K562 (cell line): Measurements from ENCODE around the gene ZNF805. TPM values are rescaled to one million over a fixed set of nuclear protein-coding genes. Genes with fewer than 3 reads are reported as not detected.

Experiments used
- BCLAF1 ChIP-seq, 2 experiments: fragments of 450-650 bp in 1 of 2; IDR thresholded peaks; 2 replicates each; pipeline ENCODE4 v1.6.1; 2011 to 2017; ENCODE audit warnings: low read depth in 2 of 2, antibody characterized with exemption in 1 of 2, borderline replicate concordance in 1 of 2, low read length in 1 of 2, mild to moderate bottlenecking in 1 of 2, mixed read lengths in 1 of 2; ENCODE audit not compliant: control insufficient read depth in 1 of 2
- CBX3 ChIP-seq, 2 experiments: IDR thresholded peaks; 1 replicate in 1 of 2; 2 replicates in 1 of 2; pipeline ENCODE4 v1.6.1; 2012; ENCODE audit warnings: inconsistent platforms in 2 of 2, low read length in 2 of 2, borderline replicate concordance in 1 of 2, control low read depth in 1 of 2
- CHAMP1 ChIP-seq: fragments of 450-650 bp; IDR thresholded peaks from 2 replicates; pipeline ENCODE4 v1.6.1; 2016; ENCODE audit warnings: mild to moderate bottlenecking
- ERF ChIP-seq: fragments of 450-650 bp; formaldehyde crosslinking; IDR thresholded peaks from 2 replicates; pipeline ENCODE4 v1.4.0; 2020; ENCODE audit warnings: mild to moderate bottlenecking, mixed read lengths
- GABPB2 ChIP-seq: fragments of 250-450 bp; sonication (Bioruptor Pico); conservative IDR thresholded peaks from 2 replicates; pipeline ENCODE4 v1.5.1; 2021; ENCODE audit warnings: mild to moderate bottlenecking
- HCFC1 ChIP-seq: IDR thresholded peaks from 2 replicates; pipeline ENCODE4 v1.6.1; 2012; ENCODE audit warnings: low read depth, low read length, improper control_type of control experiment
- HDAC2 ChIP-seq: fragments of 450-650 bp; IDR thresholded peaks from 2 replicates; pipeline ENCODE4 v1.6.1; 2016; ENCODE audit warnings: mild to moderate bottlenecking
- HNRNPL ChIP-seq: fragments of 200-400 bp; formaldehyde crosslinking; IDR thresholded peaks from 2 replicates; pipeline ENCODE4 v1.6.1; 2017; ENCODE audit warnings: low read depth, mild to moderate bottlenecking, low read length
- KAT8 ChIP-seq: fragments of 450-650 bp; IDR thresholded peaks from 2 replicates; pipeline ENCODE4 v1.6.1; 2016; ENCODE audit warnings: low read depth, mild to moderate bottlenecking
- MAZ ChIP-seq, 2 experiments: fragments of 450-650 bp in 1 of 2; sonication (generic) in 1 of 2; formaldehyde crosslinking; IDR thresholded peaks in 1 of 2; conservative IDR thresholded peaks in 1 of 2; 2 replicates each; pipeline versions ENCODE4 v1.4.0 to v1.5.0; 2020; ENCODE audit warnings: mild to moderate bottlenecking in 1 of 2, missing genetic modification reagents in 1 of 2
- NR2C1 ChIP-seq, 2 experiments: fragments of 450-650 bp; IDR thresholded peaks; 2 replicates each; pipeline ENCODE4 v1.6.1; 2017; ENCODE audit warnings: mild to moderate bottlenecking in 2 of 2, antibody characterized with exemption in 1 of 2, inconsistent platforms in 1 of 2, missing compliant biosample characterization in 1 of 2, missing genetic modification characterization in 1 of 2
- RAD51 ChIP-seq: fragments of 450-650 bp; IDR thresholded peaks from 2 replicates; pipeline ENCODE4 v1.7.1; 2016; ENCODE audit warnings: low read depth, mild to moderate bottlenecking, borderline replicate concordance
- ZFPM2 ChIP-seq: fragments of 250-450 bp; sonication (Bioruptor Pico); IDR thresholded peaks from 2 replicates; pipeline ENCODE4 v1.5.1; 2022; ENCODE audit warnings: mild to moderate bottlenecking
- ZNF592 ChIP-seq: fragments of 450-650 bp; IDR thresholded peaks from 2 replicates; pipeline ENCODE4 v1.6.1; 2017; ENCODE audit warnings: antibody characterized with exemption, mild to moderate bottlenecking
- ZNF717 ChIP-seq: fragments of 250-450 bp; sonication (Bioruptor Pico); IDR thresholded peaks from 2 replicates; pipeline ENCODE4 v1.5.0; 2021
- polyA plus RNA-seq, 8 experiments: library from polyadenylated mRNA; depleted of rRNA in 4 of 8; stranded (reverse) in 5 of 8; unstranded in 3 of 8; fragments of >200 nt; fragmentation: Nextera tagmentation in 2 of 8; fragmentation: Illumina TruSeq in 1 of 8; extraction: Ambion mirVana in 2 of 8; extraction: Trizol in 1 of 8; gene quantifications; 2 replicates each; pipeline versions ENCODE4 v1.2.1 to v1.2.3, GENCODE V29; 2011 to 2014; ENCODE audit warnings: inconsistent platforms in 1 of 8, missing spikeins in 1 of 8
- total RNA-seq, 7 experiments: library from RNA; depleted of rRNA in 6 of 7; stranded (reverse); fragments of >200 nt in 6 of 7; fragmentation: Illumina TruSeq in 2 of 7; extraction: Trizol in 2 of 7; gene quantifications; 2 replicates each; pipeline versions ENCODE4 v1.2.1 to v1.2.3, GENCODE V29; 2011 to 2021; ENCODE audit warnings: low replicate concordance in 1 of 7

ZNF805 gene
- total and polyA plus RNA-seq, 9 of the 15 experiments (the other 6 are each of a cell fraction or from before 2014, with no cell fraction given), result 0.32 to 6.7 (median 3.9) TPM

GRCh38 chr19:57279418-57280164, 39.2 kb downstream of the ZNF805 start (continued):
- TF ChIP-seq ZFPM2 (CRISPR knock-in tag), result no peak
- no peak; the same call in none of the 2 replicates for TF ChIP-seq HDAC2
- peak; percentile 38; the same call in 1 of the 2 replicates for TF ChIP-seq HCFC1
- no peak for TF ChIP-seq GABPB2 (CRISPR knock-in tag)
- no peak for TF ChIP-seq ERF (CRISPR knock-in tag)
- TF ChIP-seq MAZ (CRISPR knock-in tag; conservative IDR thresholded peaks at IDR 0.05 in 1 of 2, IDR thresholded peaks at IDR 0.05 in 1 of 2), result peak; percentile 13 to 96; a peak in 3 of 4 replicates
- no peak for TF ChIP-seq KAT8
- TF ChIP-seq RAD51, result no peak; the same call in 1 of the 2 replicates
- no peak for TF ChIP-seq NR2C1 (IDR thresholded peaks at IDR 0.05)
- 0 out of 2 replicates have a peak, but pooled peaks have one; percentile 21 for TF ChIP-seq NR2C1 (tag; IDR thresholded peaks at IDR 0.05)
- TF ChIP-seq CBX3 (IDR thresholded peaks at IDR 0.05; ENCODE audit: borderline replicate concordance in 1 of 2, low read length in 2 of 2), result peak in 1 of 2 experiments; percentile 62; a peak in 1 of 3 replicates
- no peak for TF ChIP-seq ZNF717
- no peak; the same call in 1 of the 2 replicates for TF ChIP-seq CHAMP1
- TF ChIP-seq BCLAF1 (IDR thresholded peaks at IDR 0.05; ENCODE audit: borderline replicate concordance in 1 of 2, control insufficient read depth in 1 of 2, low read depth in 2 of 2, low read length in 1 of 2), result no peak
- no peak for TF ChIP-seq HNRNPL
- TF ChIP-seq ZNF592, result peak; percentile 91
